ENCODE data around the gene GP5. TPM values are rescaled to one million over a fixed set of nuclear protein-coding genes. Genes with fewer than 3 reads are reported as not detected.

Gene GP5
- total and polyA plus RNA-seq, 9 of the 15 experiments (the other 6 are each of a cell fraction or from before 2014, with no cell fraction given) = 0.03 to 0.04 (median 0.04) TPM; not detected in 6

GRCh38 chr3:194370753-194371152 lies 28.3 kb downstream of the GP5 start:
- Histone ChIP-seq H3K4me3 (no peak overlapping the region), H3K4me2 (ENCODE audit: insufficient read depth, low read length) (no peak overlapping the region), H3K9me1 (ENCODE audit: control insufficient read depth, insufficient read depth, low read length) (no peaks in the 10 kb centered on the region), H2AFZ (ENCODE audit: low read depth, low read length) (no peak overlapping the region), H3K27ac (ENCODE audit: extremely low read depth, low read depth, low read length) (no peak overlapping the region), H3K9me3 (replicated peaks; ENCODE audit: control insufficient read depth, insufficient read depth, low read depth, low read length) (no peaks in the 10 kb centered on the region), H3K36me3 (ENCODE audit: control insufficient read depth, insufficient read depth, low read length) (no peaks in the 10 kb centered on the region), H3K27me3 (ENCODE audit: control insufficient read depth in 2 of 2, insufficient read depth in 2 of 2, low read length in 2 of 2) (peaks cover 54 to 86% of the 10 kb centered on the region in 2 experiments), H4K20me1 (replicated peaks; ENCODE audit: control insufficient read depth, insufficient read depth, low read length) (peaks cover 8% of the 10 kb centered on the region; the same call in 1 of the 2 replicates), H3K79me2 (ENCODE audit: control insufficient read depth, insufficient read depth, low read length) (no peaks in the 10 kb centered on the region), H3K9ac (ENCODE audit: insufficient read depth in 1 of 2, low read depth in 2 of 2, low read length in 2 of 2) (no peak overlapping the region), H3K4me1 (replicated peaks in 1 of 2; ENCODE audit: control insufficient read depth in 2 of 2, insufficient read depth in 2 of 2, low read length in 2 of 2) (peaks cover 0 to 3% of the 10 kb centered on the region in 2 experiments; a peak in 2 of 5 replicates)
- ChIA-PET CTCF (ENCODE audit: low intra/inter-chr PET ratio) (no interaction called here), POLR2A (interaction anchor here (2.6 kb wide), 1 partner anchor 11 kb away, joined by 10 read pairs; no protein-coding TSS in a partner anchor)
- DNase-seq (ENCODE audit: extremely low read depth in 1 of 4, low spot score in 3 of 4) (no peak), ATAC-seq (no peak), FAIRE-seq (no peak)
- TF ChIP-seq ZBTB1 (CRISPR knock-in tag; IDR thresholded peaks at IDR 0.05; ENCODE audit: borderline replicate concordance, low read depth) (no peak), KDM1A (IDR thresholded peaks at IDR 0.05) (peak in 1 of 2 experiments; percentile 38; a peak in 1 of 4 replicates)
- intact Hi-C loops (cut with micrococcal nuclease) (no loop called here), in situ Hi-C loops (cut with MboI) (no loop called here)
- 20% methylated on average over 8 of the region's 10 CpGs for WGBS (ENCODE audit: insufficient coverage, low coverage, missing lambda C conversion rate)
- no TSS peak for BruUV-seq (replicated peaks)

- DNase-seq (ENCODE audit: extremely low read depth in 1 of 4, low spot score in 3 of 4) (peak in 1 of 4 experiments; percentile 20), ATAC-seq (peak; percentile 80), FAIRE-seq (no peak)
- Histone ChIP-seq H4K20me1 (replicated peaks; ENCODE audit: control insufficient read depth, insufficient read depth, low read length) (peaks cover 8% of the 10 kb centered on the region; the same call in 1 of the 2 replicates), H3K4me2 (ENCODE audit: insufficient read depth, low read length) (no peak within 1 kb of the TSS), H3K27ac (ENCODE audit: extremely low read depth, low read depth, low read length) (no peak within 1 kb of the TSS), H3K36me3 (ENCODE audit: control insufficient read depth, insufficient read depth, low read length) (no peaks in the 10 kb centered on the region), H3K4me3 (no peak within 1 kb of the TSS), H3K79me2 (ENCODE audit: control insufficient read depth, insufficient read depth, low read length) (no peaks in the 10 kb centered on the region), H3K4me1 (replicated peaks in 1 of 2; ENCODE audit: control insufficient read depth in 2 of 2, insufficient read depth in 2 of 2, low read length in 2 of 2) (peaks cover 0 to 3% of the 10 kb centered on the region in 2 experiments; a peak in 2 of 5 replicates), H3K9me1 (ENCODE audit: control insufficient read depth, insufficient read depth, low read length) (no peaks in the 10 kb centered on the region), H2AFZ (ENCODE audit: low read depth, low read length) (no peak within 1 kb of the TSS), H3K9ac (ENCODE audit: insufficient read depth in 1 of 2, low read depth in 2 of 2, low read length in 2 of 2) (no peak within 1 kb of the TSS), H3K9me3 (replicated peaks; ENCODE audit: control insufficient read depth, insufficient read depth, low read depth, low read length) (no peaks in the 10 kb centered on the region), H3K27me3 (ENCODE audit: control insufficient read depth in 2 of 2, insufficient read depth in 2 of 2, low read length in 2 of 2) (peaks cover 63 to 93% of the 10 kb centered on the region in 2 experiments)
- intact Hi-C loops (cut with micrococcal nuclease) = no loop called here
- in situ Hi-C loops (cut with MboI) = no loop called here
- BruUV-seq (replicated peaks) = no TSS peak
- WGBS (ENCODE audit: insufficient coverage, low coverage, missing lambda C conversion rate) = under 1% methylated on average over 20 of the region's 21 CpGs
- ChIA-PET CTCF (ENCODE audit: low intra/inter-chr PET ratio) (interaction anchor here (0.6 kb wide), 1 partner anchor 35 kb away, joined by 3 read pairs; no protein-coding TSS in a partner anchor), POLR2A (interaction anchor here (0.7 to 2.6 kb wide), 2 partner anchors 10 to 648 kb away, joined by 3 to 10 read pairs; no protein-coding TSS in a partner anchor)
- TF ChIP-seq RAD21 (CRISPR knock-in tag; conservative IDR thresholded peaks at IDR 0.05 in 1 of 2, IDR thresholded peaks at IDR 0.05 in 1 of 2) (peak in 1 of 2 experiments; percentile 44; a peak in 2 of 4 replicates), REST (IDR thresholded peaks at IDR 0.05; ENCODE audit: borderline replicate concordance) (peak; percentile 14; the same call in 1 of the 2 replicates), REST (CRISPR knock-in tag; IDR thresholded peaks at IDR 0.05; ENCODE audit: low read depth) (no peak)
These were observed 29.4 kb downstream of the GP5 start, which contains the start of gene LRRC15 for GRCh38 chr3:194369522-194370279. TSS of gene LRRC15 (minus strand) at chr3:194369743. CDS start at chr3:194361043, 8,700 bp downstream.

Measured in K562 (cell line).